HEK293 (cell line): ENCODE data around the gene AFF3.

Experiments used
- CTCF ChIA-PET: fragments of 350-600 bp; formaldehyde crosslinking; extraction: SDS; loops from one replicate; lab custom pipeline; 2021; ENCODE audit warnings: antibody characterized with exemption; lab: Yijun Ruan, JAX
- POLR2A ChIA-PET: fragments of 300-600 bp; formaldehyde crosslinking; extraction: SDS; loops from one replicate; lab custom pipeline; 2020; ENCODE audit warnings: antibody characterized with exemption, inconsistent platforms; lab: Yijun Ruan, JAX
- H3K27ac ChIP-seq: fragments of 200-500 bp; sonication (Bioruptor generic); 2 replicates; pipeline ENCODE4 v1.5.1; 2014; ENCODE audit warnings: low read depth, low read length, control low read depth, inconsistent platforms; ENCODE audit errors: extremely low read depth
- H3K36me3 ChIP-seq, 2 experiments: fragments of 200-500 bp in 1 of 2; sonication (Bioruptor generic) in 1 of 2; 1 replicate in 1 of 2; 2 replicates in 1 of 2; pipeline ENCODE4 v1.5.1; 2014 to 2017; ENCODE audit warnings: inconsistent platforms in 2 of 2, low read length in 2 of 2; ENCODE audit not compliant: control insufficient read depth in 2 of 2, insufficient read depth in 1 of 2
- H3K4me1 ChIP-seq: fragments of 200-500 bp; sonication (Bioruptor generic); 2 replicates; pipeline ENCODE4 v1.5.1; 2014; ENCODE audit warnings: mild to moderate bottlenecking, low read length, inconsistent platforms; ENCODE audit not compliant: control insufficient read depth, insufficient read depth
- H3K4me3 ChIP-seq: 2 replicates; pipeline ENCODE4 v1.5.1; 2011; ENCODE audit warnings: low read depth, mild to moderate bottlenecking, control low read depth, low read length, moderate library complexity
- H3K9me3 ChIP-seq: fragments of 200-500 bp; sonication (Bioruptor generic); 2 replicates; pipeline ENCODE4 v1.5.1; 2014; ENCODE audit warnings: low read depth, low read length, inconsistent platforms; ENCODE audit not compliant: control insufficient read depth, insufficient read depth
- KLF8 ChIP-seq: fragments of 450-650 bp; formaldehyde crosslinking; IDR thresholded peaks from 2 replicates; pipeline ENCODE4 v1.5.1; 2016; ENCODE audit warnings: missing biosample characterization, missing genetic modification characterization
- ZFHX2 ChIP-seq: fragments of 450-650 bp; formaldehyde crosslinking; conservative IDR thresholded peaks from 2 replicates; pipeline ENCODE4 v1.5.1; 2016; ENCODE audit warnings: missing biosample characterization, missing genetic modification characterization
- ZNF16 ChIP-seq: fragments of 450-650 bp; formaldehyde crosslinking; IDR thresholded peaks from 2 replicates; pipeline ENCODE4 v1.5.1; 2016; ENCODE audit warnings: low read depth, missing biosample characterization, missing genetic modification characterization
- ZNF174 ChIP-seq: fragments of 450-650 bp; formaldehyde crosslinking; IDR thresholded peaks from 2 replicates; pipeline ENCODE4 v1.5.0; 2017; ENCODE audit warnings: missing biosample characterization, mild to moderate bottlenecking, missing genetic modification characterization
- ZNF266 ChIP-seq: fragments of 450-650 bp; formaldehyde crosslinking; IDR thresholded peaks from 2 replicates; pipeline ENCODE4 v1.5.1; 2016; ENCODE audit warnings: missing biosample characterization, missing genetic modification characterization, low read depth
- ZNF433 ChIP-seq: fragments of 450-650 bp; formaldehyde crosslinking; IDR thresholded peaks from 2 replicates; pipeline ENCODE4 v1.5.1; 2016; ENCODE audit warnings: missing biosample characterization, missing genetic modification characterization, low read depth
- ZNF473 ChIP-seq: fragments of 450-650 bp; formaldehyde crosslinking; IDR thresholded peaks from 2 replicates; pipeline ENCODE4 v1.5.1; 2017; ENCODE audit warnings: missing biosample characterization, missing genetic modification characterization
- ZNF555 ChIP-seq: fragments of 450-650 bp; formaldehyde crosslinking; conservative IDR thresholded peaks from 2 replicates; pipeline ENCODE4 v1.5.1; 2017; ENCODE audit warnings: missing biosample characterization, mild to moderate bottlenecking, missing genetic modification characterization, inconsistent platforms
- ZNF654 ChIP-seq: fragments of 450-650 bp; formaldehyde crosslinking; IDR thresholded peaks from 2 replicates; pipeline ENCODE4 v1.5.1; 2016; ENCODE audit warnings: low read depth, missing biosample characterization, missing genetic modification characterization
- TF ChIP-seq, protein P1 (sequence below): fragments of 450-650 bp; formaldehyde crosslinking; IDR thresholded peaks from 2 replicates; pipeline ENCODE4 v1.5.1; 2016; ENCODE audit warnings: missing biosample characterization, missing genetic modification characterization, borderline replicate concordance
- TF ChIP-seq, protein P2 (sequence below): fragments of 450-650 bp; formaldehyde crosslinking; IDR thresholded peaks from 2 replicates; pipeline ENCODE4 v1.5.1; 2016; ENCODE audit warnings: missing biosample characterization, missing genetic modification characterization
- TF ChIP-seq, protein P3 (sequence below): fragments of 450-650 bp; formaldehyde crosslinking; IDR thresholded peaks from 2 replicates; pipeline ENCODE4 v1.5.1; 2016; ENCODE audit warnings: missing biosample characterization, missing genetic modification characterization

Gene AFF3

DNA sequence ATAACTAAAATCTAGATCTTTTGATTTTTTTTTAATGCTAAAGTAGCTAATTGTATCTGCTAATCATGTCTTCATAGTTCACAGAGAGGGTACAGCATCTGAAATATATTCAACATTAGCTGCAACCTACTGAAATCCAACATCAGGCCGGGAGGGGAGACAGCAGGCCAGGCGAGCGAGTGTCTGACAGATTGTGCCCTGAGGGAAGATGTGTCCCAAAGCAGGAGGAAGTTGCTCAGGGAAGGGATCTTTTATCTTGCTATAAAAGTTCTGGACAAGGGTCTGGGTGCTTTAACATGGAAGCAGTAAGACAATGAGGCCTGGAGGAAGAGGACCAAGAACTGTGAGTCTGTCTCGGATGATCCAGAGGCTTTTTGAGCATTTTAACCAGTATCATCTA is 274.1 kb downstream of the AFF3 start:
- Histone ChIP-seq H3K4me3 (no peak overlapping the region), H3K27ac (no peak overlapping the region), H3K4me1 (peaks cover 3% of the 10 kb centered on the region; the same call in 1 of the 2 replicates), H3K36me3 (no peaks in the 10 kb centered on the region), H3K9me3 (no peaks in the 10 kb centered on the region)
- TF ChIP-seq, protein P1, sequence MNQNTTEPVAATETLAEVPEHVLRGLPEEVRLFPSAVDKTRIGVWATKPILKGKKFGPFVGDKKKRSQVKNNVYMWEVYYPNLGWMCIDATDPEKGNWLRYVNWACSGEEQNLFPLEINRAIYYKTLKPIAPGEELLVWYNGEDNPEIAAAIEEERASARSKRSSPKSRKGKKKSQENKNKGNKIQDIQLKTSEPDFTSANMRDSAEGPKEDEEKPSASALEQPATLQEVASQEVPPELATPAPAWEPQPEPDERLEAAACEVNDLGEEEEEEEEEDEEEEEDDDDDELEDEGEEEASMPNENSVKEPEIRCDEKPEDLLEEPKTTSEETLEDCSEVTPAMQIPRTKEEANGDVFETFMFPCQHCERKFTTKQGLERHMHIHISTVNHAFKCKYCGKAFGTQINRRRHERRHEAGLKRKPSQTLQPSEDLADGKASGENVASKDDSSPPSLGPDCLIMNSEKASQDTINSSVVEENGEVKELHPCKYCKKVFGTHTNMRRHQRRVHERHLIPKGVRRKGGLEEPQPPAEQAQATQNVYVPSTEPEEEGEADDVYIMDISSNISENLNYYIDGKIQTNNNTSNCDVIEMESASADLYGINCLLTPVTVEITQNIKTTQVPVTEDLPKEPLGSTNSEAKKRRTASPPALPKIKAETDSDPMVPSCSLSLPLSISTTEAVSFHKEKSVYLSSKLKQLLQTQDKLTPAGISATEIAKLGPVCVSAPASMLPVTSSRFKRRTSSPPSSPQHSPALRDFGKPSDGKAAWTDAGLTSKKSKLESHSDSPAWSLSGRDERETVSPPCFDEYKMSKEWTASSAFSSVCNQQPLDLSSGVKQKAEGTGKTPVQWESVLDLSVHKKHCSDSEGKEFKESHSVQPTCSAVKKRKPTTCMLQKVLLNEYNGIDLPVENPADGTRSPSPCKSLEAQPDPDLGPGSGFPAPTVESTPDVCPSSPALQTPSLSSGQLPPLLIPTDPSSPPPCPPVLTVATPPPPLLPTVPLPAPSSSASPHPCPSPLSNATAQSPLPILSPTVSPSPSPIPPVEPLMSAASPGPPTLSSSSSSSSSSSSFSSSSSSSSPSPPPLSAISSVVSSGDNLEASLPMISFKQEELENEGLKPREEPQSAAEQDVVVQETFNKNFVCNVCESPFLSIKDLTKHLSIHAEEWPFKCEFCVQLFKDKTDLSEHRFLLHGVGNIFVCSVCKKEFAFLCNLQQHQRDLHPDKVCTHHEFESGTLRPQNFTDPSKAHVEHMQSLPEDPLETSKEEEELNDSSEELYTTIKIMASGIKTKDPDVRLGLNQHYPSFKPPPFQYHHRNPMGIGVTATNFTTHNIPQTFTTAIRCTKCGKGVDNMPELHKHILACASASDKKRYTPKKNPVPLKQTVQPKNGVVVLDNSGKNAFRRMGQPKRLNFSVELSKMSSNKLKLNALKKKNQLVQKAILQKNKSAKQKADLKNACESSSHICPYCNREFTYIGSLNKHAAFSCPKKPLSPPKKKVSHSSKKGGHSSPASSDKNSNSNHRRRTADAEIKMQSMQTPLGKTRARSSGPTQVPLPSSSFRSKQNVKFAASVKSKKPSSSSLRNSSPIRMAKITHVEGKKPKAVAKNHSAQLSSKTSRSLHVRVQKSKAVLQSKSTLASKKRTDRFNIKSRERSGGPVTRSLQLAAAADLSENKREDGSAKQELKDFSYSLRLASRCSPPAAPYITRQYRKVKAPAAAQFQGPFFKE (tag by site-specific recombination), result no peak
- no peak for TF ChIP-seq ZNF266 (tag by site-specific recombination)
- no peak for TF ChIP-seq ZNF433 (tag by site-specific recombination)
- TF ChIP-seq, protein P2, sequence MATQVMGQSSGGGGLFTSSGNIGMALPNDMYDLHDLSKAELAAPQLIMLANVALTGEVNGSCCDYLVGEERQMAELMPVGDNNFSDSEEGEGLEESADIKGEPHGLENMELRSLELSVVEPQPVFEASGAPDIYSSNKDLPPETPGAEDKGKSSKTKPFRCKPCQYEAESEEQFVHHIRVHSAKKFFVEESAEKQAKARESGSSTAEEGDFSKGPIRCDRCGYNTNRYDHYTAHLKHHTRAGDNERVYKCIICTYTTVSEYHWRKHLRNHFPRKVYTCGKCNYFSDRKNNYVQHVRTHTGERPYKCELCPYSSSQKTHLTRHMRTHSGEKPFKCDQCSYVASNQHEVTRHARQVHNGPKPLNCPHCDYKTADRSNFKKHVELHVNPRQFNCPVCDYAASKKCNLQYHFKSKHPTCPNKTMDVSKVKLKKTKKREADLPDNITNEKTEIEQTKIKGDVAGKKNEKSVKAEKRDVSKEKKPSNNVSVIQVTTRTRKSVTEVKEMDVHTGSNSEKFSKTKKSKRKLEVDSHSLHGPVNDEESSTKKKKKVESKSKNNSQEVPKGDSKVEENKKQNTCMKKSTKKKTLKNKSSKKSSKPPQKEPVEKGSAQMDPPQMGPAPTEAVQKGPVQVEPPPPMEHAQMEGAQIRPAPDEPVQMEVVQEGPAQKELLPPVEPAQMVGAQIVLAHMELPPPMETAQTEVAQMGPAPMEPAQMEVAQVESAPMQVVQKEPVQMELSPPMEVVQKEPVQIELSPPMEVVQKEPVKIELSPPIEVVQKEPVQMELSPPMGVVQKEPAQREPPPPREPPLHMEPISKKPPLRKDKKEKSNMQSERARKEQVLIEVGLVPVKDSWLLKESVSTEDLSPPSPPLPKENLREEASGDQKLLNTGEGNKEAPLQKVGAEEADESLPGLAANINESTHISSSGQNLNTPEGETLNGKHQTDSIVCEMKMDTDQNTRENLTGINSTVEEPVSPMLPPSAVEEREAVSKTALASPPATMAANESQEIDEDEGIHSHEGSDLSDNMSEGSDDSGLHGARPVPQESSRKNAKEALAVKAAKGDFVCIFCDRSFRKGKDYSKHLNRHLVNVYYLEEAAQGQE (tag by site-specific recombination), result no peak
- TF ChIP-seq, protein P3, sequence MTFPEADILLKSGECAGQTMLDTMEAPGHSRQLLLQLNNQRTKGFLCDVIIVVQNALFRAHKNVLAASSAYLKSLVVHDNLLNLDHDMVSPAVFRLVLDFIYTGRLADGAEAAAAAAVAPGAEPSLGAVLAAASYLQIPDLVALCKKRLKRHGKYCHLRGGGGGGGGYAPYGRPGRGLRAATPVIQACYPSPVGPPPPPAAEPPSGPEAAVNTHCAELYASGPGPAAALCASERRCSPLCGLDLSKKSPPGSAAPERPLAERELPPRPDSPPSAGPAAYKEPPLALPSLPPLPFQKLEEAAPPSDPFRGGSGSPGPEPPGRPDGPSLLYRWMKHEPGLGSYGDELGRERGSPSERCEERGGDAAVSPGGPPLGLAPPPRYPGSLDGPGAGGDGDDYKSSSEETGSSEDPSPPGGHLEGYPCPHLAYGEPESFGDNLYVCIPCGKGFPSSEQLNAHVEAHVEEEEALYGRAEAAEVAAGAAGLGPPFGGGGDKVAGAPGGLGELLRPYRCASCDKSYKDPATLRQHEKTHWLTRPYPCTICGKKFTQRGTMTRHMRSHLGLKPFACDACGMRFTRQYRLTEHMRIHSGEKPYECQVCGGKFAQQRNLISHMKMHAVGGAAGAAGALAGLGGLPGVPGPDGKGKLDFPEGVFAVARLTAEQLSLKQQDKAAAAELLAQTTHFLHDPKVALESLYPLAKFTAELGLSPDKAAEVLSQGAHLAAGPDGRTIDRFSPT (tag by site-specific recombination), result no peak
- TF ChIP-seq ZNF174 (tag by site-specific recombination), result no peak
- TF ChIP-seq ZNF16 (tag by site-specific recombination), result no peak
- no peak for TF ChIP-seq ZNF473 (tag by site-specific recombination)
- no peak for TF ChIP-seq KLF8 (tag by site-specific recombination)
- POLR2A ChIA-PET, result no interaction called here
- CTCF ChIA-PET, result no interaction called here

DNA sequence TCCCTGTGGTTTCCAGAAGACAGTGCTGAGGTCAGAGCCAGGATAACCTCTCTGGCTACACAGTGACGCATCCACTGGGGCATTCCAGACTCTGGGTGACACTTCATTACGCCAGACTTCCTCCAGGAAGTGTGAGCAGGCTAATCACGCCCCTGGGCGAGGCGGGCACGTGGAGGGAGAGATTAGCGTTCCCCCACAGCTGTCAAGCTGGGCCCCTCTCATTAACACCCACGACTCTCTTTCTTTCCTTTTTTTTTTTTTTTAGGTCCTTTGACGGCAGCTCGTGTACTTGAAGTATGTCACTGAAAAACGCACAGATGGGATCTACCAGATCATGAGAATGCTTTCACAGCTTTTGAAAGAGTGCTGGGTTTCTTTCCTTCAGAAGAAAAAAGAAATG is 274.6 kb downstream of the AFF3 start:
- no peak overlapping the region for H3K27ac ChIP-seq
- CTCF ChIA-PET, result no interaction called here

More for the DNA sequence above, 274.6 kb downstream of the AFF3 start:
- H3K9me3 ChIP-seq, result no peaks in the 10 kb centered on the region
- H3K4me3 ChIP-seq, result no peak overlapping the region
- TF ChIP-seq ZFHX2 (tag by site-specific recombination) (peak; percentile 36), ZNF555 (tag by site-specific recombination) (no peak), ZNF654 (tag by site-specific recombination) (no peak)
- POLR2A ChIA-PET, result no interaction called here
- no peaks in the 10 kb centered on the region for H3K36me3 ChIP-seq
- peaks cover 3% of the 10 kb centered on the region; the same call in 1 of the 2 replicates for H3K4me1 ChIP-seq
